ENCODE results near the gene DPP4. TPM values are rescaled to one million over a fixed set of nuclear protein-coding genes. Genes with fewer than 3 reads are reported as not detected.

The DPP4 gene
- total and polyA plus RNA-seq, 2 experiments from 2014 or later = 1.5 to 2.8 TPM

DNA sequence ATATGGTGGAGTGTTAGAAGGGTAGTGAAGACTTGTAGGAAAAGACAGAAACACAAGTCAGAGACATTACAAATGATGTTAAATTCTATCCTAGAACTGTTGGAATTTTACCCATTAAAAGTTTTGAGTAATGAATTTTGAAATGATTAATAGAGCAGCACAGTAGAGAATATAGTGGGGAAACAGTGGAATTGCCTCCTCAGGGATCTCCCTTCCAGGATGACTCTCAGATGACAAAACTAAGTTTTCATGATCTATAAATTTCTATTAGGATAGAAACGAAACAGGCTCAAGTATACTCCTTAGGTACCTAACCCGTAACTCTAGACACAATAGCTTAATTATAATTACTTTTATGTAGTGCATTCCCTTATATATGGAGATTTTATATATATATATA is 86.7 kb downstream of the DPP4 start:
- H4K20me1 ChIP-seq (replicated peaks; ENCODE audit: insufficient read depth) = no peaks in the 10 kb centered on the region
- H3K27ac ChIP-seq (ENCODE audit: low read depth) = no peak overlapping the region
- no peaks in the 10 kb centered on the region for H3K36me3 ChIP-seq (ENCODE audit: insufficient read depth)
- no peak overlapping the region for H3K4me3 ChIP-seq
- no peaks in the 10 kb centered on the region for H3K79me2 ChIP-seq (replicated peaks; ENCODE audit: insufficient read depth)
- H3K4me2 ChIP-seq = no peak overlapping the region
- Mint-ChIP-seq H3K4me1 (no peaks in the 10 kb centered on the region; the same call in 2 of the 3 replicates), H3K9me3 (no peaks in the 10 kb centered on the region), H3K27ac (no peak overlapping the region), H3K4me3 (no peak overlapping the region), H3K27me3 (ENCODE audit: insufficient read depth, low read depth, poor library complexity) (no peaks in the 10 kb centered on the region), H3K36me3 (ENCODE audit: low read depth) (no peaks in the 10 kb centered on the region)
- DNase-seq (ENCODE audit: low spot score) = no peak
- H3F3A ChIP-seq (replicated peaks; ENCODE audit: low read depth) = no peaks in the 10 kb centered on the region
- H3K9me2 ChIP-seq (ENCODE audit: insufficient read depth) = no peaks in the 10 kb centered on the region
- no peaks in the 10 kb centered on the region for H3K27me3 ChIP-seq (ENCODE audit: insufficient read depth)
- no peak for ATAC-seq
- H3K4me1 ChIP-seq (ENCODE audit: insufficient read depth) = no peaks in the 10 kb centered on the region
- no peak overlapping the region for H2AFZ ChIP-seq
- no peak for TF ChIP-seq CTCF (conservative IDR thresholded peaks at IDR 0.05; ENCODE audit: low read depth in 2 of 2)
- no peak for TF ChIP-seq ZNF114 (CRISPR knock-in tag; IDR thresholded peaks at IDR 0.05)
- no peak for TF ChIP-seq POLR2AphosphoS5 (IDR thresholded peaks at IDR 0.05; ENCODE audit: low read depth)
- TF ChIP-seq JUNB (IDR thresholded peaks at IDR 0.05; ENCODE audit: unreplicated experiment) = no peak
- no peak for TF ChIP-seq CREB1 (CRISPR knock-in tag; IDR thresholded peaks at IDR 0.05; ENCODE audit: low read depth)
- TF ChIP-seq, protein P1, sequence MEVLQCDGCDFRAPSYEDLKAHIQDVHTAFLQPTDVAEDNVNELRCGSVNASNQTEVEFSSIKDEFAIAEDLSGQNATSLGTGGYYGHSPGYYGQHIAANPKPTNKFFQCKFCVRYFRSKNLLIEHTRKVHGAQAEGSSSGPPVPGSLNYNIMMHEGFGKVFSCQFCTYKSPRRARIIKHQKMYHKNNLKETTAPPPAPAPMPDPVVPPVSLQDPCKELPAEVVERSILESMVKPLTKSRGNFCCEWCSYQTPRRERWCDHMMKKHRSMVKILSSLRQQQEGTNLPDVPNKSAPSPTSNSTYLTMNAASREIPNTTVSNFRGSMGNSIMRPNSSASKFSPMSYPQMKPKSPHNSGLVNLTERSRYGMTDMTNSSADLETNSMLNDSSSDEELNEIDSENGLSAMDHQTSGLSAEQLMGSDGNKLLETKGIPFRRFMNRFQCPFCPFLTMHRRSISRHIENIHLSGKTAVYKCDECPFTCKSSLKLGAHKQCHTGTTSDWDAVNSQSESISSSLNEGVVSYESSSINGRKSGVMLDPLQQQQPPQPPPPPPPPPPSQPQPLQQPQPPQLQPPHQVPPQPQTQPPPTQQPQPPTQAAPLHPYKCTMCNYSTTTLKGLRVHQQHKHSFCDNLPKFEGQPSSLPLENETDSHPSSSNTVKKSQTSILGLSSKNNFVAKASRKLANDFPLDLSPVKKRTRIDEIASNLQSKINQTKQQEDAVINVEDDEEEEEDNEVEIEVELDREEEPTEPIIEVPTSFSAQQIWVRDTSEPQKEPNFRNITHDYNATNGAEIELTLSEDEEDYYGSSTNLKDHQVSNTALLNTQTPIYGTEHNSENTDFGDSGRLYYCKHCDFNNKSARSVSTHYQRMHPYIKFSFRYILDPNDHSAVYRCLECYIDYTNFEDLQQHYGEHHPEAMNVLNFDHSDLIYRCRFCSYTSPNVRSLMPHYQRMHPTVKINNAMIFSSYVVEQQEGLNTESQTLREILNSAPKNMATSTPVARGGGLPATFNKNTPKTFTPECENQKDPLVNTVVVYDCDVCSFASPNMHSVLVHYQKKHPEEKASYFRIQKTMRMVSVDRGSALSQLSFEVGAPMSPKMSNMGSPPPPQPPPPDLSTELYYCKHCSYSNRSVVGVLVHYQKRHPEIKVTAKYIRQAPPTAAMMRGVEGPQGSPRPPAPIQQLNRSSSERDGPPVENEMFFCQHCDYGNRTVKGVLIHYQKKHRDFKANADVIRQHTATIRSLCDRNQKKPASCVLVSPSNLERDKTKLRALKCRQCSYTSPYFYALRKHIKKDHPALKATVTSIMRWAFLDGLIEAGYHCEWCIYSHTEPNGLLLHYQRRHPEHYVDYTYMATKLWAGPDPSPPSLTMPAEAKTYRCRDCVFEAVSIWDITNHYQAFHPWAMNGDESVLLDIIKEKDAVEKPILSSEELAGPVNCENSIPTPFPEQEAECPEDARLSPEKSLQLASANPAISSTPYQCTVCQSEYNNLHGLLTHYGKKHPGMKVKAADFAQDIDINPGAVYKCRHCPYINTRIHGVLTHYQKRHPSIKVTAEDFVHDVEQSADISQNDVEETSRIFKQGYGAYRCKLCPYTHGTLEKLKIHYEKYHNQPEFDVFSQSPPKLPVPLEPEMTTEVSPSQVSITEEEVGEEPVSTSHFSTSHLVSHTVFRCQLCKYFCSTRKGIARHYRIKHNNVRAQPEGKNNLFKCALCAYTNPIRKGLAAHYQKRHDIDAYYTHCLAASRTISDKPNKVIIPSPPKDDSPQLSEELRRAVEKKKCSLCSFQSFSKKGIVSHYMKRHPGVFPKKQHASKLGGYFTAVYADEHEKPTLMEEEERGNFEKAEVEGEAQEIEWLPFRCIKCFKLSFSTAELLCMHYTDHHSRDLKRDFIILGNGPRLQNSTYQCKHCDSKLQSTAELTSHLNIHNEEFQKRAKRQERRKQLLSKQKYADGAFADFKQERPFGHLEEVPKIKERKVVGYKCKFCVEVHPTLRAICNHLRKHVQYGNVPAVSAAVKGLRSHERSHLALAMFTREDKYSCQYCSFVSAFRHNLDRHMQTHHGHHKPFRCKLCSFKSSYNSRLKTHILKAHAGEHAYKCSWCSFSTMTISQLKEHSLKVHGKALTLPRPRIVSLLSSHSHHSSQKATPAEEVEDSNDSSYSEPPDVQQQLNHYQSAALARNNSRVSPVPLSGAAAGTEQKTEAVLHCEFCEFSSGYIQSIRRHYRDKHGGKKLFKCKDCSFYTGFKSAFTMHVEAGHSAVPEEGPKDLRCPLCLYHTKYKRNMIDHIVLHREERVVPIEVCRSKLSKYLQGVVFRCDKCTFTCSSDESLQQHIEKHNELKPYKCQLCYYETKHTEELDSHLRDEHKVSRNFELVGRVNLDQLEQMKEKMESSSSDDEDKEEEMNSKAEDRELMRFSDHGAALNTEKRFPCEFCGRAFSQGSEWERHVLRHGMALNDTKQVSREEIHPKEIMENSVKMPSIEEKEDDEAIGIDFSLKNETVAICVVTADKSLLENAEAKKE (CRISPR knock-in tag; IDR thresholded peaks at IDR 0.05) = no peak
- TF ChIP-seq STAT1 (IDR thresholded peaks at IDR 0.05; ENCODE audit: unreplicated experiment) = no peak
- TF ChIP-seq, protein P2, sequence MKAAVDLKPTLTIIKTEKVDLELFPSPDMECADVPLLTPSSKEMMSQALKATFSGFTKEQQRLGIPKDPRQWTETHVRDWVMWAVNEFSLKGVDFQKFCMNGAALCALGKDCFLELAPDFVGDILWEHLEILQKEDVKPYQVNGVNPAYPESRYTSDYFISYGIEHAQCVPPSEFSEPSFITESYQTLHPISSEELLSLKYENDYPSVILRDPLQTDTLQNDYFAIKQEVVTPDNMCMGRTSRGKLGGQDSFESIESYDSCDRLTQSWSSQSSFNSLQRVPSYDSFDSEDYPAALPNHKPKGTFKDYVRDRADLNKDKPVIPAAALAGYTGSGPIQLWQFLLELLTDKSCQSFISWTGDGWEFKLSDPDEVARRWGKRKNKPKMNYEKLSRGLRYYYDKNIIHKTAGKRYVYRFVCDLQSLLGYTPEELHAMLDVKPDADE (IDR thresholded peaks at IDR 0.05) = no peak
- TF ChIP-seq ZNF331 (CRISPR knock-in tag; IDR thresholded peaks at IDR 0.05; ENCODE audit: low read depth) = no peak
- no peak for TF ChIP-seq EZH2phosphoT487 (IDR thresholded peaks at IDR 0.05; ENCODE audit: unreplicated experiment)
- TF ChIP-seq NANOG (IDR thresholded peaks at IDR 0.05; ENCODE audit: borderline replicate concordance) = no peak
- no peak for TF ChIP-seq REST (IDR thresholded peaks at IDR 0.05; ENCODE audit: unreplicated experiment)
- TF ChIP-seq EZH2 (IDR thresholded peaks at IDR 0.05; ENCODE audit: low read depth, unreplicated experiment) = no peak

Measured in GM23338 (cell line).